GM18498 (cell line): ENCODE measurements around the gene CERS5.
"Not testable (repeated sequence)": the region's sequence is repeated elsewhere in the genome, so short reads cannot be mapped to it uniquely, and the experiment has no call there.

Experiments used
- ATAC-seq: cut with Tn5 transposase; IDR thresholded peaks from one replicate; pipeline ENCODE4 v1.9.1; 2021; ENCODE audit warnings: mild to moderate bottlenecking, moderate library complexity; ENCODE audit not compliant: unreplicated experiment

The CERS5 gene

DNA sequence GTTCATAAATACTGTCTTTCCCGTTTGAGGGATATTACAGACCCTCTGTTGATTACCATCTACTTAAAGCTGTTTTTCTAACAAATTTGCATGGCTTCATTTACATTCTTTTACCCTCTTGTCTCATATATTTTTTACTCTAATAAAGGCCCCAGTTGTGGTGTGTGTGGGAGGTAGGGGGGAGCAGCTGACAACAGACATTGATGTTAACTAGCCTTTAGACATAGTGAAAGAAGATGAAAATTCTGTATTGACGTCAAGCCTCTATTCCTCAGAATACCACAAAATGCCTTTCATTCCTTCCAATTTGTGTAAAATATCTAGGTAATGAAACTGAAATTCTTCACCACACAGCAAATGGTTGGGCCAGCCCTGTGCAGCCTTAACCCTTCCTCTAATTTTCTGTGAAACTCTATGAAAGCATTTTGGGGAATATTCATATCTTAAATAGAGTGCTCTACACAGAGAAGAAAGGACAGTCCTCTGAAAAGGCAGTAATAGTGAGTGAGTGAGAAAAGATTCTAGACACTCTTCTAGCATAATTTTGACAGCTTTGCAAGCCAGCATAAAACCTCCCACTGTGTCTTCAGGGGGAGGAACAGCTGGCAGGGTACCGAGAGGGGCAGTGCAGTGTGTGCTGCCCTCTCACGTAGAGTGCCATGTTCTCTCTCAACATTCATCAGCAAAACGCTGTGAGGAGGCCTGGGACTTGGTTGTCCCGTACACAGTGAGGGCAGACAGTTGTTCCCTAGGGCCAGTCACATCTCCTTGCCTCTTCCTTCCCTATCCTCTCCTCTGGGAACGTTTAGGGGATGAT, 20.1 kb upstream of the CERS5 start:
- peak; percentile 63 for ATAC-seq

DNA sequence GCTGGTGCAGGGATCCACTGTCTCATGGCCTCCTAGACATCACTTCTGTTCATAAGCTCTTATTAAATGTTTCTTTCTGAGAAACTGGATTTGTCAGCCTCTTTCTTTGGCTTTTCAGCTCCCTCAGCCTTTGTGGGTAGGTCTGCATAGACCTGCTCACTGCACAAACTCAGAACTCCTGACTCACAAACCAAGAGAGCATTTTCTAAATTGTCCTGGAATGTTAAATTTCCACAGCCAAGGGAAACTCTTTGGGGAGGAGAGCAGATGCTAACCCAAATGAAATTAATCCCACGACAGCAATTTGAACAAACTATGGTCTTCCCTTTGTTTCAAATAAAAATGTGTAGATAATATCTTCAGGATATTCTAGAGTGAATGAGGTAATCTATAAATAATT, 19.5 kb upstream of the CERS5 start:
- ATAC-seq, result no peak

DNA sequence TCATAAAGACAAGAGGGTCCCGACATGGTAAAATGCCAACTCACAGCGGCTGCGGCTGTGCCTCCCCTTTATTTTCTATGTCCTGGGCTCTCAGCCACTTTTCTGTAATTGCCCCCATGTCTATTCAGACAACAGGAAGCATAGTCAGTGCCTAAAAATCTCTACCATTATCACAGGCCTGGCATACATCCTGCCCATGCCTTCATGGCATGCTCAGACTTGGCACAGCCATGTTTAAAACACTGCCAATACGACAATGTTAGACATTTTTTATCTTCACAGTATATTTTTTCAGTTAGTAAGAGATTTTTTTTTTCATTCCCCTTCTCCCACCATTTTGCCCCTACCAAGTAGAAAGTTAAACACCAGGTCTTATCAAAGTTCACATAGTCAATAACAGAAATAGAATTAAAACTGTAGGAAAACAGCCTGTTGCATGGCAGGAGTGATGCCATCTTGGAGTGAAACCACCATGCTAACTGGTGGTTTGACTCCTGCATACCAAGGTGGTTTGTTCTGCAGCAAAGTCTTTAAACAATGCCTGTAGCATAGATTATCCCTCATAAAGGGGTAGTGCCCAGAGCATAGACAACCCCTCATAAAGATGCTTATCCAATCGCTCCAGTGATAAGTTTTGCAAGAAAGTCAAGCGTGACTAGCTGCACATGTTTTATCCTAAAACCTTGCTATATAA, 18.9 kb upstream of the CERS5 start:
- ATAC-seq, result no peak

DNA sequence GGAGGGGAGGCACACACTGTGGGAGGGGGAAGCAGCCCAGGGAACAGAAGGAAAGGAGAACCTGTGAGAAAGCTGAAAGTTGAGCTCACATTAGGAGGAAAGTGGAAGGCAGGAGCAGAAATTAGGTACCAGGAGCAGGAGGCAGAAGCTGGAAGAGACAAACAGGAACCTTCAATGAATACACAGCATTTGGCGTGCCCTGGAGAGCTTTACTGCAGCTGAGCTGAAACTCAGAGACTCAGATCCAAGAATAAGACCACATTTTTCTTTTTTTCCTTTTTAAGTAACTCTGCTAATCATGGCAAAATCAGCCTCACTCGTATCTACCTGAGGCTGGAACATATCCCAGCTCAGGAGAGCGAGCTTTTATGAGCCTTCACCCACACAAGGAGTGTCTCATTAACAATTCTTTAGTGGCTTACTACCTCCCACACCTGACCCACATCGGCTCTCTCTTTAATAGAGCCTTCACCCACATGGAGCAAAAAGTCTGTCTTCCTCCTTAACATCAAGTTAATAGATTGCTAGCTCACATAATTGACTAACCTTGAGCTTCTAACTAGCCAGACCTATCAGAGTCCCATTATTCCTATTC, 18.2 kb upstream of the CERS5 start:
- ATAC-seq, result no peak

DNA sequence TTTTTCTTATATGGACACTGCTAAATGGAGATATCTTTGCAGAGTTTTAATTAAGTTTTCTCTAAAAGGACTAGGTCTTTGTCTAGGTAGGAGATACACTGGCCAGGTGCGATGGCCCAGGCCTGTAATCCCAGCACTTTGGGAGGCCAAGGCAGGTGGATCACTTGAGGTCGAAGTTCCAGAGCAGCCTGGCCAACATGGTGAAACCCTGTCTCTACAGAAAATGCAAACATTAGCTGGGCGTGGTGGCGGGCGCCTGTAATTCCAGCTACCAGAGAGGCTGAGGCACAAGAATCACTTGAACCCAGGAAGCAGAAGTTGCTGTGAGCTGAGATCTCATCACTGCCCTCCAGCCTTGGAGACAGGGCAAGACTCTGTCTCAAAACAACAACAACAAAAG, 17.1 kb upstream of the CERS5 start:
- ATAC-seq, result no peak

DNA sequence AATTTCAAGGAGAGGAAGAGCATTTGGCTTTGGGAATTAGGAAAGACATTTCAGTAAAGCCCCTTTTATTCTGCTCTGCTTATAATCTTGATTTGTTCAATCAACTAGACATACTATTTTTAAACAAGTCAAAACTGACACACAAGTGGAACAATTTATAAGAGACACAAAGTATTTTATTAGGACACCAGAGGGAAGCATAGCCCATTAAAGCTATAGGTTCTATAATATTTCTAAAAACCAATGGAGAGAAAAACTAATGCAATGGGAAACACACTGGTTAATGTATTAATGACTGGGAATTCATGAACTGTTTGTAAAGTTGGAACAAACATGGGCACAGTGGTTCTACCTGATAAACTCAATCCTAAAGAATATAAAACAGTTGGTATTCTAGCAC, 15.3 kb upstream of the CERS5 start:
- ATAC-seq, result no peak

DNA sequence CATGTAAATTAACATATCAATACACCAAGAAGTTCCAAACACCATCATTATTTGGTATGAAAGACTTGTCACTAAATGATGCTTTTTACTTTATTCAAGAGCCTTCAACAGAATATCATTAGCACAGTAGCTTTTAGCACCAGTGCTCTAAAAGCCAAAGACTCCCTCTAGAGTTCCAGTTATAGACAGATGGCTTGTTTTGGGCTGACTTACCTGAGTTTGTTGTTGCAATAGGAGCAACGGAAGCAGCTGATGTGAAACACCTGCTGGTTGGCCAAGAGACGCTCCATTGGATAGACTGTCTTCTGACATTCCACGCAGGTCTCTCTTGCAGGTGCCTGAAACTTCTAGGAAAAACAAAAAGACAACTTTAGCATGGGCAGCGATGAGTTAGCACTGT, 14.5 kb upstream of the CERS5 start:
- ATAC-seq, result no peak

DNA sequence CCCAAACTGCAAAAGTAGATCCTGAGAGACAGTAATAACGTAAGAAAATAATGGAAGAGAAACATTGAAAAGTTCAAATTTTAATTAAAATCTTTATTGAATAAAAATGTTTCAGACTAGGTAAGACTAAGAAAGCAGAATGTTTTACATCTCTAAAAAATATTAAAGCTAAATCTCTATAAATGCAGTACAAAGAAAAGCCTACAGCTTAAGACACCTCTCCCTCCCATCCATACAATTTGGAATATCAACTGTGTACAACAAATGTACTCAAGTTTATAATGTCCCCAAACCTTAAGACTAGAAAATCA, 8.5 kb upstream of the CERS5 start:
- ATAC-seq, result no peak

DNA sequence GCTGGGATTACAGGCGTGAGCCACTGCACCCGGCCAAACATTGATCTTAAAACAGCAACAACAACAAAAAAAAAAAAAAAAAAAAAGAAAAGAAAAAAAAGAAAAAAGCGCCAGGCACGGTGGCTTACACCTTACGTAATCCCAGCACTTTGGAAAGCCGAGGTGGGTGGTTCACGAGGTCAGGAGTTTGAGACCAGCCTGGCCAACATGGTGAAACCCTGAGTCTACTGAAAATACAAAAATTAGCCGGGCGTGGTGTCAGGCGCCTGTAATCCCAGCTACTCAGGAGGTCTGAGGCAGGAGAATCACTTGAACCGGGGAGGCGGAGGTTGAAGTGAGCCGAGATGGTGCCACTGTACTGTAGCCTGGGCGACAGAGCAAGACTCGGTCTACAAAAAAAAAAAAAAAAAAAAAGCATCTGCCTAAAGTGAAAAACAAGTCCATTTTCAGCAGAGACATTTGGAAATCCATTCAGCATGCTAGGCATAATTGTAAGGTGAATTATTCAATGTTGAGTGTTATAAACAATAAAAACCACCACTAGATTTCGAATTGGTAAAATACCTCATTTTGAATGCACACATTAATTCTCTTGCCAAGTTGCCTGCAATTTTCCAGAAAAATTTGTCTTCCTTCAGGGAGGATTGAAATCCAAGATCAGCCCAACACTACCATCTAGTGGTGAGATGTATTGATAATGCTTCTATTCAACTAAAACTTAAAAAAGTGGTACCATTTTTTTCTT, 8.0 kb upstream of the CERS5 start:
- ATAC-seq, result no peak

DNA sequence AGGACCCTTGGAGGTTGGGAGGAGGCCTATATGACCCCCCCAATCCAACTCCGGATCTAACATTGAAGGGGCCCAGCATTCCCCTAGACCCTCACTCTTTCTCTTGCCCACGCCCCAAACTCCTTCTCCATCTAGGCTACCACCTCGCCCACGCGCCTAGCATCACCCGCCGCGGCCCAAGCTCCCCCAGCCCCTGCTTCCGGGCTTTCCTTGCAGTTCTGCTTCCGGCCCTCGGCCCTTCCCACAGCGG, 445 bp downstream of the CERS5 start:
- peak; percentile 42 for ATAC-seq

DNA sequence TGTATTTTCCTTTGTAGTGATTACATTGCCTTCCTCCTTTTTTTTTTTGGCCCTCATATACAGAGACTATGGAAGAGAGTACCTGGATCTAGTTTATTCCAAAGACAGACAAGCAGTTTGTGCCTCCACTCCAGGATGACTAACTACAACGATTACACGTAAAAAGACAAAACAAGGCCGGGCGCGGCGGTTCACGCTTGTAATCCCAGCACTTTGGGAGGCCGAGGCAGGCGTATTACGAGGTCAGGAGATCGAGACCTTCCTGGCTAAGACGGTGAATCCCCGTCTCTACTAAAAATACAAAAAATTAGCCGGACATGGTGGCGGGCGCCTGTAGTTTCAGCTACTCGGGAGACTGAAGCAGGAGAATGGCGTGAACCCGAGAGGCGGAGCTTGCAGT, 2.2 kb downstream of the CERS5 start:
- no peak for ATAC-seq

DNA sequence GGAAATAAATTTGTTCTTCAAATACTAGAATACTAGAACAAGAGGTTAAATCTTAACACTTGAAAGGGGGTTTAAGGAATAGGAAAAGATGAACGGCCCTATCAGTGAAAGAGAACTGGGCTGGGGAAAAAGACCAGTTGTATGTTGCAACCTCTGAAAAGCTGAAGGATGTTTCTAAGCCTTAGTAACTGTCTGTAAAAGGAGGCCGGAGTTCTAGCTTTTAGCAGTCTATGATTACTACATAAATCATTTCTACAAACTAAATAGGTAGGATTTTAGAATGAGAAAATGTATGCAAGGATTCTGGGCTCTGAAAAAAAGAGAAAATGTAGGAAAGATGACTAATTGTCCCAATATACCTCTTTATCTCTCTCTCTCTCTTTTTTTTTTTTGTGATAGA, 4.9 kb downstream of the CERS5 start:
- ATAC-seq, result no peak

DNA sequence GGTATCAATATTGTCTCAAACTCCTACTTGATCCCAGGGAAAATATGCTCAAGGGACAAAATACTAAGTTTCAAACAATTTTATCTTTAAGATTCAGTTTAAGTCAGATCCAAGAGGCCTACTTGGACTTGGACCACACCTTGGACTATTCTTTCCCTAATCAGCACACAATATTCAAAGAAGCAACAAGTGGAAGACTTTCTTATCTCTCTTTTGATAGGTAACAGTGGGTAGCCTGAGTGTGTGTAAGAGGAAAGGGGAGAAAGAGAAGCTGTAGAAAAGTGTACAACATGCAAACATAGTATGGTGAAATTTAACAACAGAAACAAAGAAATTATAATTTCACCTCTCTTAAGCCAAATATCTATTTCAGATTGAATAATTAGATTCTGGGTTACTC, 6.5 kb downstream of the CERS5 start:
- no peak for ATAC-seq

DNA sequence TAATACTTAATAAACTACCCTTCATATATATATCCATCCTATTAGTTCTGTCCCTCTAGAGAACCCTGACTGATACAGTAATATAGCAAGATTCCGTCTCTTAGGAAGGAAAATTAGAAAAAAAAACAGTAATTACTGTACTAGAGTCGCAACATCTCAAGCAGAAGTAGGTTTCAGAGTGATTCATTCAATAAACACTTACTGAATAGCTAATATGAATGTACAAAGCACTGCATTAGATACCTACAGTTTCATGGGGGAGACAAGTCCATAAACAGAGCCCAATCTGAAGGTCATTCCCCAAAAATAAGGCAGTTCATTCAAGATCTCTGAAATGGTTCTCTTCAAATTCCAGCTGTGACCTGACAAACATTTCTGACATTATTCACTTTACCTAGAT, 9.9 kb downstream of the CERS5 start:
- no peak for ATAC-seq

DNA sequence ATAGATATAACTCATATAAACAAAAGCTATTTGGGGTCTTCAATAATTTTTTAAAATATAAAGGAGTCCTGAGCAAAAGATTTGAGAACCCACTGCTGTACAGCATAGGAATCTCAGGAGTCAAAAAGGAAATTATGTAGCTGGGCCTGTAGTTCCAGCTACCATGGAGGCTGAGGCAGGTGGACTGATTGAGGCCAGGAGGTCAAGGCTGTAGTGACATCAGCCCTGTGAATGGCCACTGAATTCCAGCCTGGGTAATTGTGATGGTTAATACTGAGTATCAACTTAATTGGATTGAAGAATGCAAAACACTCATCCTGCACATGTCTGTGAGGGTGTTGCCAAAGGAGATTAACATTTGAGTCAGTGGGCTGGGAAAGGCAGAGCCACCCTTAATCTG, 10.5 kb downstream of the CERS5 start:
- ATAC-seq, result no peak

DNA sequence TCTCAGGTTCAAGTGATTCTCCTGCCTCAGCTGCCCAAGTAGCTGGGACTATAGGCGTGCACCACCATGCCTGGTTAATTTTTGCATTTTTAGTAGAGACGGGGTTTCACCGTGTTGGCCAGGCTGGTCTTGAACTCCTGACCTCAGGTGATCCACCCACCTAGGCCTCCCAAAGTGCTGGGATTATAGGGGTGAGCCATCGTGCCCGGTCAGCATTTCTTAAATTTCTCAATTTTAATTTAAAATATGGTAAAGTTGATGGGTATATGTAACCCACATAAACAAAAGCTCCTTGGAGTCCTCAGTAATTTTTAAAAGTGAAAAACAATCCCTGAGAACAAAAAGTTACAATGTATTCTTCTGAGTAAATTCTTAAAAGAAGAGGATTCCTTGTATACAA, 12.2 kb downstream of the CERS5 start:
- ATAC-seq, result not testable (repeated sequence)

DNA sequence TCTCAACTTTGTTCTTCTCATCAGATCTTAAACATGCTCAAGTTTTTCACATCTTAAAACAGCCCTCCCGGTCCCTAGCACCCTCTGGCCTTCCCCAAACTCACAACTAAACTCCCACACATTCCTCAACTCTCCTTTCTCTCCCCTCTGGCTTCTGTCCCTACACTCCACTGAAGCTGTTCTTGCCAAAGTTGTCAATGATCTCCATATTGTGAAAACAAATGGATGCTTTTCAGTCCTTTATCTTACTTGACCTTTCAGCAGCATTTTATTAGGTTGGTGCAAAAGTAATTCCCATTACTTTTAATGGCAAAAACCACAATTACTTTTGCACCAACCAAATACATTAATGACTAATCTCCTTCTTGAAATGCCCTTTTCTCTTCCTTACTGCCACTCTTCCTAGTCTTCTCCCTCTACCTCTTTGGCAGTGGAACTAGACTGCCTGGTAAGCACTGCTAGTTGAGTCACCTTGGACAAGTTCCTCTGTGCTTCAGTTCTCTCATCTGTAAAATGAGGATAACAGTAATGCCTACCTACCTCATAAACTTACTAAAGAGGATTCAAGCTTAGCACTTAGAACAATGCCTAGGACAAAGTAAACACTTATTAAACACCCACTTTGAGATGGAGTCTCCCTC, 16.0 kb downstream of the CERS5 start:
- no peak for ATAC-seq

DNA sequence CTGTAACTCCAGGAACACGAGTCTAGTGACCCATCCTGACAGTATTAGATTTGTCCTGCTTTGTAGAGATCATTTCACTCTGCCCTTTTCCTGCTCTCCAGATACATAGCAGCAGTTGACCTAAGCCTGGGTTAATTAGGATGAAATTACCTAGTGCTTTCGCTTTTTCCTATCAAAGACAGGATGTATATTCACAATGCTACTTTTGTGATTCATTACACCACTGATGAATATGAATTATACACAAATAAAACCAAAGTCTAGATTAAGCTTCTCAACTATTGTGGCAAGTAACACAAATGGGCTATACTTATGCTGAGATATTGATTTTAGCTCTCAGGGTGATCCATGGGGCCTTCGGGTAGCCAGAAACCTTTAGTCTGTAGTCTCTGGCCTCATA, 17.9 kb downstream of the CERS5 start:
- no peak for ATAC-seq

DNA sequence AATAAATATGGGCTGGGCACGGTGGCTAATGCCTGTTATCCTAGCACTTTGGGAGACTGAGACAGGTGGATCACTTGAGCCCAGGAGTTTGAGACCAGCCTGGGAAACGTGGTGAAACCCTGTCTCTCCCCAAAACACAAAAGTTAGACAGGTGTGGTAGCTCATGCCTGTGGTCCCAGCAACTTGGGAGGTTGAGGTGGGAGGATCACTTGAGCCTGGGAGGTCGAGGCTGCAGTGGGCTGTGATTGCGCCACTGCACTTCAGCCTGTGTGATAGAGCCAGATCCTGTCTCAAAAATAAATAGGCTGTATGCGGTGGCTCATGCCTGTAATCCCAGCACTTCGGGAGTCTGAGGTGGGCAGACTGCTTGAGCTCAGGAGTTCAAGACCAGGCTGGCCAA, 19.2 kb downstream of the CERS5 start:
- not testable (repeated sequence) for ATAC-seq

DNA sequence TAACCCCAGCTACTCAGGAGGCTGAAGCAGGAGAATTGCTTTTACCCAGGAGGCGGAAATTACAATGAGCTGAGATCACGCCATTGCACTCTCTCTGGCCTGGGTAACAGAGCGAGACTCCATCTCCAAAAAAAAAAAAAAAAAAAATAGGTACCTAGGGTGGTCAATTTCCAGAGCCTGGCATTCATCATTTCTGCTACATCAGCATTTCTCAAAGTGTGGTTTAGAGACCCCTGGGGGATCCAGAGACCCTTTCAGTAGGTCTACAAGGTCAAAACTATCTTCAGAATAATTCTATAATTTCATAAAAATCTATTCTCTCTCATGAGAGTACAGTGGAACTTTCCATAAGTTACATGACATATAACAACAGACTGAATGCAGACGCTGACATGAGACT, 19.9 kb downstream of the CERS5 start:
- ATAC-seq, result no peak

DNA sequence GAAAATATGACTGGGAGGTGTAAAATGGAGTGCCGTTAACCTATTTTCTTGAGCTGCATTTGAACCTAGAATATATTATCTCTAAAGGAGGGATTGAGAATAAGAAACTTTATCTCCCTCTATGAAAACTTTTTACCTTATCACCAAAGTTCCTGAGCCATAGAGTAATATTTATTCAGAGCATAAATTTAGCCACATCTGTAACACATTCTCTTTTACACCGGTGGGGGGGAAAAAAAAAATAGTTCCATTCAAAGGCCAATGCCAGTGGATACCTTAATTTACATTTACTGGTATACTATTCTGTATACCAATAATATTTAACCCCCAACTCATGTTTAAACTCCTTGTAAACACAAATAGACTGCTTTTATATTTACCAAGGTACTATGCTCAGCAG, 21.7 kb downstream of the CERS5 start:
- no peak for ATAC-seq

DNA sequence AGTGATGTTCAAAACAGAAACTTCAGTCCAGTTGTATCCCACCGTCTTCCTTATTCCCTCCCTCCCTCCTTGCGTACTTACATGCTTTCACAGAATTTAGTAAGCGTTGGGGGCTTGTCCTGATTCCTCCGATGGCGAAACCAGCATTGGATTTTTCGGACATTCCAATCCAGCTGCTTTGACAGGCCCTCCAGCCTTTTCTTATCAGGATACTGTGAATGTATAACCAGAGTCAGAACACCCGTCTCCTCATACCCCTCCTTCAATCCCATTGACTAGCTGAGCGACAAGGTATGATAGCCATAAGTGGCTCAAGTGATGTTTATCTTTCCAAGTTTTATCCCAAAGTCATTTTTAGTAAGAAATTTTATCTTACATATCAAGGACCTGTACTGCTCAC, 24.2 kb downstream of the CERS5 start:
- no peak for ATAC-seq
